ENCODE measurements around the gene ACOT4.
"Not testable (repeated sequence)": the region's sequence is repeated elsewhere in the genome, so short reads cannot be mapped to it uniquely, and the experiment has no call there.

DNA sequence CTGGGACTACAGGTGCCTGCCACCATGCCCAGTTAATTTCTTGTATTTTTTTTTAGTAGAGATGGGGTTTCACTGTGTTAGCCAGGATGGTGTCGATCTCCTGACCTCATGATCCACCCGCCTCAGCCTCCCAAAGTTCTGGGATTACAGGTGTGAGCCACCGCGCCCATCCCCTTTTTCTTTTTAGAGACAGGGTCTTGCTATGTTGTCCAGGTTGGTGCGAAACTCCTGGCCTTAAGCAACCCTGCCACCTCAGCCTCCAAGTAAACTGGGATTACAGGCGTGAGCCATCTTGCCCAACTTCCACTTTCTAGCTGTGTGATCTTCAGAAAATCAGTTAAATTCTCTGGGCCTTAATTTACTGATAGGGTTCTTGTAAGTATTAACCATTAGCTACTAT, 24.7 kb upstream of the ACOT4 start:
- TF ChIP-seq, protein P1, sequence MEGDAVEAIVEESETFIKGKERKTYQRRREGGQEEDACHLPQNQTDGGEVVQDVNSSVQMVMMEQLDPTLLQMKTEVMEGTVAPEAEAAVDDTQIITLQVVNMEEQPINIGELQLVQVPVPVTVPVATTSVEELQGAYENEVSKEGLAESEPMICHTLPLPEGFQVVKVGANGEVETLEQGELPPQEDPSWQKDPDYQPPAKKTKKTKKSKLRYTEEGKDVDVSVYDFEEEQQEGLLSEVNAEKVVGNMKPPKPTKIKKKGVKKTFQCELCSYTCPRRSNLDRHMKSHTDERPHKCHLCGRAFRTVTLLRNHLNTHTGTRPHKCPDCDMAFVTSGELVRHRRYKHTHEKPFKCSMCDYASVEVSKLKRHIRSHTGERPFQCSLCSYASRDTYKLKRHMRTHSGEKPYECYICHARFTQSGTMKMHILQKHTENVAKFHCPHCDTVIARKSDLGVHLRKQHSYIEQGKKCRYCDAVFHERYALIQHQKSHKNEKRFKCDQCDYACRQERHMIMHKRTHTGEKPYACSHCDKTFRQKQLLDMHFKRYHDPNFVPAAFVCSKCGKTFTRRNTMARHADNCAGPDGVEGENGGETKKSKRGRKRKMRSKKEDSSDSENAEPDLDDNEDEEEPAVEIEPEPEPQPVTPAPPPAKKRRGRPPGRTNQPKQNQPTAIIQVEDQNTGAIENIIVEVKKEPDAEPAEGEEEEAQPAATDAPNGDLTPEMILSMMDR (conservative IDR thresholded peaks at IDR 0.05; ENCODE audit: low read depth, low read length) = not testable (repeated sequence)
- not testable (repeated sequence) for TF ChIP-seq EZH2phosphoT487 (IDR thresholded peaks at IDR 0.05; ENCODE audit: borderline replicate concordance, low read length); EZH2 (IDR thresholded peaks at IDR 0.05; ENCODE audit: low read length, unreplicated experiment)

Data from PC-3 (cell line).